DND-41 (cell line): ENCODE results near the gene STEAP3.

Source experiments
- ATAC-seq: fragments of 200-7000 bp; cut with Tn5 transposase; 3 replicates; pipeline ENCODE4 v1.9.1; 2021; ENCODE audit warnings: low read depth; ENCODE audit not compliant: insufficient read depth
- DNase-seq: peaks from one replicate; pipeline ENCODE4 v3.0.0-alpha.2; 2020
- H2AFZ ChIP-seq: 2 replicates; pipeline ENCODE4 v1.6.0; 2012; ENCODE audit warnings: low read depth, low read length
- H3K27ac ChIP-seq: 2 replicates; pipeline ENCODE4 v1.5.1; 2012; ENCODE audit warnings: low read length, inconsistent platforms
- H3K27me3 ChIP-seq: fragments of 200-600 bp; sonication (generic); 2 replicates; pipeline ENCODE4 v1.6.0; 2012; ENCODE audit warnings: low read length, mild to moderate bottlenecking, inconsistent platforms; ENCODE audit not compliant: insufficient read depth, poor library complexity
- H3K36me3 ChIP-seq: 2 replicates; pipeline ENCODE4 v1.5.1; 2012; ENCODE audit warnings: low read length, inconsistent platforms; ENCODE audit not compliant: insufficient read depth
- H3K4me1 ChIP-seq: 2 replicates; pipeline ENCODE4 v1.5.1; 2012; ENCODE audit warnings: mild to moderate bottlenecking, low read length; ENCODE audit not compliant: insufficient read depth
- H3K4me2 ChIP-seq: 2 replicates; pipeline ENCODE4 v1.6.0; 2012; ENCODE audit warnings: mild to moderate bottlenecking, moderate library complexity, low read length, inconsistent platforms; ENCODE audit not compliant: insufficient read depth
- H3K4me3 ChIP-seq, 2 experiments: fragments of 200-600 bp in 1 of 2; shearing (Covaris generic) in 1 of 2; 2 replicates each; pipeline ENCODE4 v1.5.1; 2012 to 2016; ENCODE audit warnings: inconsistent platforms in 2 of 2, low read length in 2 of 2, mild to moderate bottlenecking in 2 of 2, low read depth in 1 of 2, moderate library complexity in 1 of 2
- H3K79me2 ChIP-seq: 2 replicates; pipeline ENCODE4 v1.6.0; 2012; ENCODE audit warnings: low read length, inconsistent platforms; ENCODE audit not compliant: insufficient read depth
- H3K9ac ChIP-seq: 2 replicates; pipeline ENCODE4 v1.6.0; 2012; ENCODE audit warnings: low read depth, mild to moderate bottlenecking, inconsistent platforms, low read length, moderate library complexity
- H3K9me3 ChIP-seq: 2 replicates; pipeline ENCODE4 v1.5.1; 2012; ENCODE audit warnings: low read length, moderate library complexity, mild to moderate bottlenecking, inconsistent platforms; ENCODE audit not compliant: insufficient read depth, severe bottlenecking
- H4K20me1 ChIP-seq: 2 replicates; pipeline ENCODE4 v1.6.0; 2012; ENCODE audit warnings: low read length; ENCODE audit not compliant: insufficient read depth
- EZH2 ChIP-seq: IDR thresholded peaks from 3 replicates; pipeline ENCODE4 v1.6.1; 2012; ENCODE audit warnings: borderline replicate concordance, low read depth, mild to moderate bottlenecking, moderate library complexity, low read length, inconsistent platforms; ENCODE audit not compliant: severe bottlenecking
- TF ChIP-seq, protein P1 (sequence below): IDR thresholded peaks from 2 replicates; pipeline ENCODE4 v1.5.1; 2012; ENCODE audit warnings: borderline replicate concordance, low read length, moderate library complexity, mild to moderate bottlenecking; ENCODE audit not compliant: poor library complexity, severe bottlenecking; ENCODE audit errors: extremely low read depth

STEAP3 gene

DNA sequence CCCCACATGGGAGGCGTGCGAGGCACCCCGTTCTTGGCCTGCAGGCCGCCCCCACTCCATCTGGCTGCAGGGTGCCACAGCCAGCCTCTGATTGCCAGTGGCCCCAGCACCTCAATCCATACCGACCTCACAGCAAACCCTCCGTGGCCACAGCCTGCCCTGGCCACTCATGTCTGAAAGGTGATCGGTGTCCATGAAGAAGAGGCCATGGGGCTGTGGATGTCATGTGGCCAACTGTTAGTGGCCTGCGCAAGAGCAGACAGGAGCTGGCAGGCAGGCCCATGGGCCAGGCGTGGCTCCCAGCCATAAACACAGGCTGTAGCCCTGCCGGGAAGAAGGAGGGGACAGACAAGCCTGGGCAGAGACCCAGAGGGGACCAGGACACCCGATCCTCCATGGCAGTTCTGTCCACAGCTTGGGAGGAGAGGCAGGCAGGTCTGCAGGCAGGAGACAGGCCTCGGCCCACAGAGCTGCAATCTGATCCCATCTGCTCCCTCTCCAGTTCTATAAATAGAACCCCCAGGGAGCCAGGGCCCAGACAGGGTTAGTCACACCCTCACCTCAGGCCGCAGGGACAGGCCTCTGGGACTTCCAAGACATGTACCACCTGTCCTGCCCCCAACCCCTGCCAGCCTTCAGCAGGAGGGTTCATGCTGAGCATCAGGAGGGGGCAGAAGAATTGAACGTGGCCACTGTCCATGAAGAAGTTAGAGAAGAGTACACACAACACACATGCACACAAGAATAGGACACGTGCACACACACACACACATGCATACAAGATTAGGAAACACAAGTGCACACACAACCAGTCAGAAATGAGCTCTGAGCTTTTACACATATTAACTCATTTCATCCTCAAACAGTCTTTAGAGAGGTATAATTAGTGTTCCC is 16.9 kb downstream of the STEAP3 start:
- no peaks in the 10 kb centered on the region; the same call in 1 of the 2 replicates for H4K20me1 ChIP-seq
- no peak for TF ChIP-seq EZH2
- TF ChIP-seq, protein P1, sequence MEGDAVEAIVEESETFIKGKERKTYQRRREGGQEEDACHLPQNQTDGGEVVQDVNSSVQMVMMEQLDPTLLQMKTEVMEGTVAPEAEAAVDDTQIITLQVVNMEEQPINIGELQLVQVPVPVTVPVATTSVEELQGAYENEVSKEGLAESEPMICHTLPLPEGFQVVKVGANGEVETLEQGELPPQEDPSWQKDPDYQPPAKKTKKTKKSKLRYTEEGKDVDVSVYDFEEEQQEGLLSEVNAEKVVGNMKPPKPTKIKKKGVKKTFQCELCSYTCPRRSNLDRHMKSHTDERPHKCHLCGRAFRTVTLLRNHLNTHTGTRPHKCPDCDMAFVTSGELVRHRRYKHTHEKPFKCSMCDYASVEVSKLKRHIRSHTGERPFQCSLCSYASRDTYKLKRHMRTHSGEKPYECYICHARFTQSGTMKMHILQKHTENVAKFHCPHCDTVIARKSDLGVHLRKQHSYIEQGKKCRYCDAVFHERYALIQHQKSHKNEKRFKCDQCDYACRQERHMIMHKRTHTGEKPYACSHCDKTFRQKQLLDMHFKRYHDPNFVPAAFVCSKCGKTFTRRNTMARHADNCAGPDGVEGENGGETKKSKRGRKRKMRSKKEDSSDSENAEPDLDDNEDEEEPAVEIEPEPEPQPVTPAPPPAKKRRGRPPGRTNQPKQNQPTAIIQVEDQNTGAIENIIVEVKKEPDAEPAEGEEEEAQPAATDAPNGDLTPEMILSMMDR = no peak
- no peak overlapping the region for H3K27ac ChIP-seq
- H3K9me3 ChIP-seq = no peaks in the 10 kb centered on the region
- H3K4me2 ChIP-seq = no peak overlapping the region
- DNase-seq (no peak), ATAC-seq (no peak)
- H3K79me2 ChIP-seq = no peaks in the 10 kb centered on the region
- H3K9ac ChIP-seq = no peak overlapping the region
- peaks cover 11% of the 10 kb centered on the region for H3K27me3 ChIP-seq
- H3K36me3 ChIP-seq = no peaks in the 10 kb centered on the region
- no peak overlapping the region for H3K4me3 ChIP-seq
- no peak overlapping the region for H2AFZ ChIP-seq
- no peaks in the 10 kb centered on the region for H3K4me1 ChIP-seq

DNA sequence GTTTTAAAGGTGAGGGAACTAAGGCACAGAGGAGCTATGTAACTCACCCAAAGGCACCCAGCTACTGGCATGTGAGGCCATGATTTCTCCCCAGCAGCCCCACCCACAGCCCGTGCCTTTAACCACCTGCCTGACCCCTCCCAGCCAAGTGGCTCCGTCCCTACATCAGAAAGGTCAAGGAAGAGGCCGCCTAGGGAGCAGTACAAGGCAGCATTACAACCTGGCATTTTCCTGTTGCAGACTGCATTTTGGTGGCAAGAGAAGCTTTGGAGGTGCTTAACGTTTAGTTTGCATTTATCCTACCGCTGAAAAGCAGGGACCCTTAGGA is 17.5 kb downstream of the STEAP3 start:
- Histone ChIP-seq H2AFZ (no peak overlapping the region), H3K4me1 (no peaks in the 10 kb centered on the region), H3K79me2 (no peaks in the 10 kb centered on the region), H3K36me3 (no peaks in the 10 kb centered on the region), H3K27ac (no peak overlapping the region), H3K9me3 (no peaks in the 10 kb centered on the region), H3K9ac (no peak overlapping the region), H3K27me3 (peaks cover 11% of the 10 kb centered on the region), H4K20me1 (no peaks in the 10 kb centered on the region; the same call in 1 of the 2 replicates), H3K4me2 (no peak overlapping the region), H3K4me3 (no peak overlapping the region)
- ATAC-seq (no peak), DNase-seq (no peak)
- TF ChIP-seq, protein P1 = no peak
- no peak for TF ChIP-seq EZH2

DNA sequence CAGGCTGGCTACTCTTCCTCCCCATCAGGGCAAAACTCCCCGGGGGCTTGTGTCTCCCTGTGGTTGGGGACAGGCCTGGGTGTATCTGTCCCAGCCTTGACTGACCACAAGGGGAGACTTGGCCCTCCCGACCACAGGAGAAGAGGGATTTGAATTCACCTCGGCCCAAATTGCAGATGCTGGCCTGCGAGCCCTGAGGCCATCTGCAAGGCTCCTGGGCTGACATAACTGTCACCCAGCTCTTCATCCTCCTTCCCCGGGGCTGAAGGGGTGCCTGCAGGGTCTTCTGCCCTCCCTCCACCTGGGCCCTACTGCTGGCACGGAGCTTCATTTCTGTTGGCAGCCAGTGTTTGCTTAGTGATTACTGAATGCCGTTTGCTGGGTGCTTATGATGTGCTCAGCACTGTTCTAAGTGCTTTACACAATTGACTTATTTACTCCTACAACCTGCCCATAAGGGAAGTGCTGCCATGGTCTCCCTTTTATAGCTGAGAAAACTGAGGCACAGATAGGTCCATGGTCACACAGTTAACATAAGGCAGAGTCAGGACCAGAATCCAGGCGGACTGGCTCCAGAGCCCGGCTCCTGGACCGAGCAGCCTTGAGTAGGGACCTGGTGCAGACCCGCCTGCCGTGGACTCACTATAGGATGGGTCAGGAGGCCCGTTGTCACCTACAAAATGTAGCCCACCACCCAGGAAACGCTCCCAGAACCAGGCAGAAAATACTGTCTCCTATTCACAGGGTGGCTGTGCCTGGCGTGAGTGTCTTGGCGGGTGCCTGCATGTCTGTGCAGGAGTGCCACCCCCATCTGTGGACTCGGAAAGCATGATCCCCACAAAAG is 18.9 kb downstream of the STEAP3 start:
- no peak overlapping the region for H3K27ac ChIP-seq
- no peaks in the 10 kb centered on the region for H3K4me1 ChIP-seq
- H3K9me3 ChIP-seq = no peaks in the 10 kb centered on the region
- peaks cover 8% of the 10 kb centered on the region for H3K27me3 ChIP-seq
- no peaks in the 10 kb centered on the region; the same call in 1 of the 2 replicates for H4K20me1 ChIP-seq
- ATAC-seq = no peak
- TF ChIP-seq EZH2 = no peak
- TF ChIP-seq, protein P1 = no peak
- no peak for DNase-seq
- no peaks in the 10 kb centered on the region for H3K79me2 ChIP-seq
- H2AFZ ChIP-seq = no peak overlapping the region
- H3K9ac ChIP-seq = no peak overlapping the region
- H3K4me3 ChIP-seq = no peak overlapping the region
- H3K36me3 ChIP-seq = no peaks in the 10 kb centered on the region
- H3K4me2 ChIP-seq = no peak overlapping the region
